SK-N-SH (cell line): Measurements from ENCODE around the gene MTA3. TPM values are rescaled to one million over a fixed set of nuclear protein-coding genes. Genes with fewer than 3 reads are reported as not detected.

ENCODE experiments used
- CTCF ChIA-PET: fragments of 300-600, 350-600 bp; formaldehyde crosslinking; extraction: SDS; loops from one replicate; lab custom pipeline; 2021; lab: Yijun Ruan, JAX
- POLR2A ChIA-PET: fragments of 350-600 bp; sonication (Branson Sonifier 250); formaldehyde crosslinking; extraction: SDS; loops from one replicate; lab custom pipeline; 2020; ENCODE audit warnings: antibody characterized with exemption, inconsistent platforms; lab: Yijun Ruan, JAX
- DNase-seq: peaks from one replicate; pipeline ENCODE4 v3.0.0; 2012
- H2AFZ ChIP-seq: fragments of 200-600 bp; sonication (generic); 2 replicates; pipeline ENCODE4 v1.8.1; 2016; ENCODE audit warnings: antibody characterized with exemption, mild to moderate bottlenecking, low read depth
- H3F3A ChIP-seq: fragments of 200-600 bp; sonication (generic); replicated peaks from 2 replicates; pipeline ENCODE3; 2016; ENCODE audit warnings: antibody characterized with exemption, mild to moderate bottlenecking; ENCODE audit not compliant: insufficient read depth
- H3K27ac ChIP-seq, 2 experiments: fragments of 200-500 bp in 1 of 2; fragments of 200-600 bp in 1 of 2; sonication (Bioruptor generic) in 1 of 2; sonication (generic), shearing (Covaris generic) in 1 of 2; 2 replicates each; pipeline versions ENCODE4 v1.5.1 to v1.6.1; 2014 to 2016; ENCODE audit warnings: low read depth in 2 of 2, inconsistent platforms in 1 of 2, low read length in 1 of 2, mild to moderate bottlenecking in 1 of 2, mixed read lengths in 1 of 2
- H3K27me3 ChIP-seq: fragments of 200-600 bp; sonication (generic), shearing (Covaris generic); 2 replicates; pipeline ENCODE4 v1.6.1; 2016; ENCODE audit warnings: mixed run types; ENCODE audit not compliant: insufficient read depth
- H3K36me3 ChIP-seq, 2 experiments: fragments of 200-500 bp in 1 of 2; fragments of 200-600 bp in 1 of 2; sonication (Bioruptor generic) in 1 of 2; sonication (generic) in 1 of 2; replicated peaks in 1 of 2; 2 replicates each; pipeline versions ENCODE3 to v1.5.1; 2014 to 2016; ENCODE audit warnings: low read length in 1 of 2, mild to moderate bottlenecking in 1 of 2; ENCODE audit not compliant: insufficient read depth in 2 of 2, control insufficient read depth in 1 of 2
- H3K4me1 ChIP-seq, 2 experiments: fragments of 200-500 bp in 1 of 2; fragments of 200-600 bp in 1 of 2; sonication (Bioruptor generic) in 1 of 2; sonication (generic), shearing (Covaris generic) in 1 of 2; 2 replicates each; pipeline versions ENCODE4 v1.5.1 to v1.6.1; 2014 to 2016; ENCODE audit warnings: low read depth in 1 of 2, low read length in 1 of 2, mixed run types in 1 of 2; ENCODE audit not compliant: insufficient read depth in 2 of 2, control insufficient read depth in 1 of 2
- H3K4me2 ChIP-seq: fragments of 200-600 bp; sonication (generic), shearing (Covaris generic); 2 replicates; pipeline ENCODE4 v1.6.1; 2017; ENCODE audit warnings: mixed run types
- H3K4me3 ChIP-seq, 2 experiments: fragments of 200-500 bp in 1 of 2; fragments of 200-600 bp in 1 of 2; sonication (Bioruptor generic) in 1 of 2; sonication (generic), shearing (Covaris generic) in 1 of 2; 2 replicates each; pipeline versions ENCODE4 v1.5.1 to v1.8.1; 2014 to 2016; ENCODE audit warnings: low read depth in 2 of 2, inconsistent platforms in 1 of 2, low read length in 1 of 2, mild to moderate bottlenecking in 1 of 2, mixed read lengths in 1 of 2, moderate library complexity in 1 of 2
- H3K79me2 ChIP-seq: fragments of 200-600 bp; sonication (generic); 2 replicates; pipeline ENCODE4 v1.8.1; 2017; ENCODE audit warnings: mild to moderate bottlenecking; ENCODE audit not compliant: insufficient read depth
- H3K9ac ChIP-seq: fragments of 200-600 bp; sonication (generic); 2 replicates; pipeline ENCODE4 v1.6.1; 2017; ENCODE audit warnings: mixed run types
- H3K9me2 ChIP-seq: fragments of 200-600 bp; sonication (generic); 2 replicates; pipeline ENCODE4 v1.6.1; 2017; ENCODE audit warnings: mixed run types
- H3K9me3 ChIP-seq: fragments of 200-600 bp; sonication (generic); 2 replicates; pipeline ENCODE4 v1.6.1; 2017; ENCODE audit warnings: mixed run types, mild to moderate bottlenecking, moderate library complexity
- H4K20me1 ChIP-seq: fragments of 200-600 bp; sonication (generic); 2 replicates; pipeline ENCODE4 v1.6.1; 2017; ENCODE audit warnings: mild to moderate bottlenecking, mixed run types; ENCODE audit not compliant: insufficient read depth
- CHD2 ChIP-seq: fragments of 150-350 bp; IDR thresholded peaks from 2 replicates; pipeline ENCODE4 v1.6.1; 2018; ENCODE audit warnings: low read length; ENCODE audit not compliant: partially characterized antibody
- ELF1 ChIP-seq: IDR thresholded peaks from 2 replicates; pipeline ENCODE4 v1.4.0; 2012
- EP300 ChIP-seq, 2 experiments: IDR thresholded peaks; 2 replicates each; pipeline versions ENCODE4 v1.4.0 to v1.6.1; 2012; ENCODE audit warnings: borderline replicate concordance in 1 of 2, low read depth in 1 of 2, low read length in 1 of 2
- EZH2phosphoT487 ChIP-seq: fragments of 200-600 bp; sonication (generic); IDR thresholded peaks from 2 replicates; pipeline ENCODE4 v1.6.1; 2017; ENCODE audit warnings: low read depth, mixed run types, mild to moderate bottlenecking, antibody characterized with exemption, moderate library complexity, borderline replicate concordance
- FOSL2 ChIP-seq: IDR thresholded peaks from 2 replicates; pipeline ENCODE4 v1.4.0; 2012; ENCODE audit warnings: low read depth, mild to moderate bottlenecking, moderate library complexity, borderline replicate concordance
- FOXM1 ChIP-seq: IDR thresholded peaks from 2 replicates; pipeline ENCODE4 v1.4.0; 2012; ENCODE audit warnings: low read depth, mild to moderate bottlenecking
- GABPA ChIP-seq: IDR thresholded peaks from 2 replicates; pipeline ENCODE4 v1.4.0; 2012; ENCODE audit warnings: low read depth, mild to moderate bottlenecking
- IRF3 ChIP-seq: fragments of 150-350 bp; IDR thresholded peaks from 2 replicates; pipeline ENCODE4 v1.6.1; 2016; ENCODE audit warnings: mild to moderate bottlenecking, low read depth, low read length
- POLR2AphosphoS5 ChIP-seq: IDR thresholded peaks from 2 replicates; pipeline ENCODE4 v1.6.1; 2012; ENCODE audit warnings: low read depth, low read length
- RFX5 ChIP-seq: IDR thresholded peaks from 2 replicates; pipeline ENCODE4 v1.6.1; 2012; ENCODE audit warnings: mild to moderate bottlenecking, improper control_type of control experiment, low read length
- RXRA ChIP-seq: IDR thresholded peaks from 2 replicates; pipeline ENCODE4 v1.4.0; 2012; ENCODE audit warnings: low read depth, mild to moderate bottlenecking, borderline replicate concordance
- TCF12 ChIP-seq: IDR thresholded peaks from 2 replicates; pipeline ENCODE4 v1.4.0; 2012
- USF1 ChIP-seq: IDR thresholded peaks from 2 replicates; pipeline ENCODE4 v1.4.0; 2012; ENCODE audit warnings: low read depth, borderline replicate concordance
- USF2 ChIP-seq: fragments of 150-350 bp; IDR thresholded peaks from 2 replicates; pipeline ENCODE4 v1.6.1; 2017; ENCODE audit warnings: antibody characterized with exemption, low read length, low read depth, borderline replicate concordance
- WGBS: methylation state at CpG from one replicate; pipeline ENCODE4 v1.1.6; 2017; ENCODE audit warnings: low lambda C conversion rate; 5-methylcytosine and 5-hydroxymethylcytosine counted together
- polyA plus RNA-seq, 3 experiments: library from polyadenylated mRNA; depleted of rRNA; stranded (reverse); fragments of >200 nt; gene quantifications; 2 replicates each; pipeline ENCODE4 v1.2.3, GENCODE V29; 2012
- TF ChIP-seq, protein P1 (sequence below): fragments of 200-600 bp; sonication (generic); IDR thresholded peaks from 2 replicates; pipeline ENCODE4 v1.6.1; 2017; ENCODE audit warnings: antibody characterized with exemption, mild to moderate bottlenecking, moderate library complexity
- TF ChIP-seq, protein P2 (sequence below): IDR thresholded peaks from 2 replicates; pipeline ENCODE4 v1.6.1; 2012; ENCODE audit warnings: mild to moderate bottlenecking, low read depth, low read length, moderate library complexity
- TF ChIP-seq, protein P3 (sequence below): IDR thresholded peaks from 2 replicates; pipeline ENCODE4 v1.4.0; 2012; ENCODE audit warnings: low read depth, borderline replicate concordance

MTA3 gene
- polyA plus RNA-seq, 1 of the 3 experiments (the other 2 are of a cell fraction), result 30.8 TPM

DNA sequence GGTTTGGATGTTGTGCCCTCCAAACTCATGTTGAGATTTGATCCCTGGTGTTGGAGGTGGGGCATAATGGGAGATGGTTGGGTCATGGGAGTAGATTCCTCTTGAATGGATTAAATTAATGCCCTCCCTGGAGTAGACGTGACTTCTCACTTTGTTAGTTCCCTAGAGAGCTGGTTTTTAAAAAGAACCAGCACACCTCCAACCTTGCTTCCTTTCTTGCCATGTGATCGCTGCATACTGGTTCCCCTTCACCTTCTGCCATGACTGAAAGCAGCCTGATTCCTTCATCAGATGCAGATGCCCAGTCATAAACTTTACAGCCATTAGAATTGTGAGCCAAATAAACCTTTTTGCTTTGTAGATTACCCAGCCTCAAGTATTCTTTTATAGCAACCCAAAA, 21.7 kb downstream of the MTA3 start:
- Histone ChIP-seq H3K9me2 (no peaks in the 10 kb centered on the region), H3K9ac (no peak overlapping the region), H3K9me3 (no peaks in the 10 kb centered on the region), H3K4me3 (no peak overlapping the region), H3K27ac (no peak overlapping the region), H3K4me2 (no peak overlapping the region), H3K79me2 (peaks cover 38% of the 10 kb centered on the region), H3K36me3 (peaks cover 3 to 23% of the 10 kb centered on the region in 2 experiments), H4K20me1 (no peaks in the 10 kb centered on the region), H3F3A (peaks cover 11% of the 10 kb centered on the region), H3K4me1 (no peaks in the 10 kb centered on the region), H2AFZ (no peak overlapping the region), H3K27me3 (no peaks in the 10 kb centered on the region)
- POLR2A ChIA-PET, result no interaction called here
- no peak for DNase-seq
- WGBS, result 95% methylated on average over 2 of the region's 2 CpGs
- no peak for TF ChIP-seq EP300 (IDR thresholded peaks at IDR 0.05; ENCODE audit: borderline replicate concordance in 1 of 2, low read depth in 1 of 2, low read length in 1 of 2)
- TF ChIP-seq, protein P1, sequence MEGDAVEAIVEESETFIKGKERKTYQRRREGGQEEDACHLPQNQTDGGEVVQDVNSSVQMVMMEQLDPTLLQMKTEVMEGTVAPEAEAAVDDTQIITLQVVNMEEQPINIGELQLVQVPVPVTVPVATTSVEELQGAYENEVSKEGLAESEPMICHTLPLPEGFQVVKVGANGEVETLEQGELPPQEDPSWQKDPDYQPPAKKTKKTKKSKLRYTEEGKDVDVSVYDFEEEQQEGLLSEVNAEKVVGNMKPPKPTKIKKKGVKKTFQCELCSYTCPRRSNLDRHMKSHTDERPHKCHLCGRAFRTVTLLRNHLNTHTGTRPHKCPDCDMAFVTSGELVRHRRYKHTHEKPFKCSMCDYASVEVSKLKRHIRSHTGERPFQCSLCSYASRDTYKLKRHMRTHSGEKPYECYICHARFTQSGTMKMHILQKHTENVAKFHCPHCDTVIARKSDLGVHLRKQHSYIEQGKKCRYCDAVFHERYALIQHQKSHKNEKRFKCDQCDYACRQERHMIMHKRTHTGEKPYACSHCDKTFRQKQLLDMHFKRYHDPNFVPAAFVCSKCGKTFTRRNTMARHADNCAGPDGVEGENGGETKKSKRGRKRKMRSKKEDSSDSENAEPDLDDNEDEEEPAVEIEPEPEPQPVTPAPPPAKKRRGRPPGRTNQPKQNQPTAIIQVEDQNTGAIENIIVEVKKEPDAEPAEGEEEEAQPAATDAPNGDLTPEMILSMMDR, result no peak
- TF ChIP-seq, protein P2, sequence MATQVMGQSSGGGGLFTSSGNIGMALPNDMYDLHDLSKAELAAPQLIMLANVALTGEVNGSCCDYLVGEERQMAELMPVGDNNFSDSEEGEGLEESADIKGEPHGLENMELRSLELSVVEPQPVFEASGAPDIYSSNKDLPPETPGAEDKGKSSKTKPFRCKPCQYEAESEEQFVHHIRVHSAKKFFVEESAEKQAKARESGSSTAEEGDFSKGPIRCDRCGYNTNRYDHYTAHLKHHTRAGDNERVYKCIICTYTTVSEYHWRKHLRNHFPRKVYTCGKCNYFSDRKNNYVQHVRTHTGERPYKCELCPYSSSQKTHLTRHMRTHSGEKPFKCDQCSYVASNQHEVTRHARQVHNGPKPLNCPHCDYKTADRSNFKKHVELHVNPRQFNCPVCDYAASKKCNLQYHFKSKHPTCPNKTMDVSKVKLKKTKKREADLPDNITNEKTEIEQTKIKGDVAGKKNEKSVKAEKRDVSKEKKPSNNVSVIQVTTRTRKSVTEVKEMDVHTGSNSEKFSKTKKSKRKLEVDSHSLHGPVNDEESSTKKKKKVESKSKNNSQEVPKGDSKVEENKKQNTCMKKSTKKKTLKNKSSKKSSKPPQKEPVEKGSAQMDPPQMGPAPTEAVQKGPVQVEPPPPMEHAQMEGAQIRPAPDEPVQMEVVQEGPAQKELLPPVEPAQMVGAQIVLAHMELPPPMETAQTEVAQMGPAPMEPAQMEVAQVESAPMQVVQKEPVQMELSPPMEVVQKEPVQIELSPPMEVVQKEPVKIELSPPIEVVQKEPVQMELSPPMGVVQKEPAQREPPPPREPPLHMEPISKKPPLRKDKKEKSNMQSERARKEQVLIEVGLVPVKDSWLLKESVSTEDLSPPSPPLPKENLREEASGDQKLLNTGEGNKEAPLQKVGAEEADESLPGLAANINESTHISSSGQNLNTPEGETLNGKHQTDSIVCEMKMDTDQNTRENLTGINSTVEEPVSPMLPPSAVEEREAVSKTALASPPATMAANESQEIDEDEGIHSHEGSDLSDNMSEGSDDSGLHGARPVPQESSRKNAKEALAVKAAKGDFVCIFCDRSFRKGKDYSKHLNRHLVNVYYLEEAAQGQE, result no peak
- no peak for TF ChIP-seq USF1
- TF ChIP-seq RXRA, result no peak
- TF ChIP-seq RFX5, result no peak
- TF ChIP-seq GABPA, result no peak
- CTCF ChIA-PET, result interaction anchor here (1.0 kb wide), 1 partner anchor 73 kb away, joined by 3 read pairs; no protein-coding TSS in a partner anchor

DNA sequence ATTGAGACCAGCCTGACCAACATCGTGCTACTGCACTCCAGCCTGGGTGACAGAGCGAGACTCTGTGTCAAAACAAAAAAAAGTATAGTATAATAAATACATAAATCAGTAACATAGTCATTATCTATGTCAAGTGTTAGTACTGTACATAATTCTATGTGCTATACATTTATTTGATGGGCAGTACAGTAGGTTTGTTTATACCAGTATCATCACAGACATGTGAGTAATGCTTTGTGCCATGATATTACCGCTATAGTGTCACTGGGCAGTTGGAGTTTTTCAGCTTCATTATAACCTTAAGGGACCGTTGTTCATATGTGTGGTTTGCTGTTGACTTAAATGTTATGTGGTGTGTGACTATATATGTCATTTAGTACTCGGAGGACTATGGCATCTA, 24.9 kb downstream of the MTA3 start:
- no peak overlapping the region for H3K4me2 ChIP-seq
- WGBS, result 97% methylated on average over 5 of the region's 5 CpGs
- H3K9me2 ChIP-seq, result no peaks in the 10 kb centered on the region
- peaks cover 3% of the 10 kb centered on the region for H4K20me1 ChIP-seq
- H3K4me3 ChIP-seq, result no peak overlapping the region
- H2AFZ ChIP-seq, result no peak overlapping the region
- H3K27me3 ChIP-seq, result no peaks in the 10 kb centered on the region
- peaks cover 0 to 2% of the 10 kb centered on the region in 2 experiments; a peak in 1 of 4 replicates for H3K4me1 ChIP-seq
- H3F3A ChIP-seq, result peaks cover 2% of the 10 kb centered on the region
- POLR2A ChIA-PET, result no interaction called here
- no peak overlapping the region for H3K27ac ChIP-seq
- H3K36me3 ChIP-seq, result peaks cover 3 to 9% of the 10 kb centered on the region in 2 experiments
- no peak overlapping the region for H3K9ac ChIP-seq
- CTCF ChIA-PET, result no interaction called here
- H3K9me3 ChIP-seq, result no peaks in the 10 kb centered on the region
- DNase-seq, result no peak
- H3K79me2 ChIP-seq, result peaks cover 61% of the 10 kb centered on the region
- TF ChIP-seq EZH2phosphoT487, result no peak
- no peak for TF ChIP-seq CHD2
- TF ChIP-seq GABPA, result no peak
- TF ChIP-seq ELF1, result no peak
- TF ChIP-seq FOXM1, result no peak
- no peak for TF ChIP-seq FOSL2
- TF ChIP-seq IRF3, result no peak
- no peak for TF ChIP-seq USF2
- TF ChIP-seq EP300 (IDR thresholded peaks at IDR 0.05; ENCODE audit: borderline replicate concordance in 1 of 2, low read depth in 1 of 2, low read length in 1 of 2), result no peak
- no peak for TF ChIP-seq RFX5
- no peak for TF ChIP-seq TCF12
- no peak for TF ChIP-seq POLR2AphosphoS5
- TF ChIP-seq, protein P3, sequence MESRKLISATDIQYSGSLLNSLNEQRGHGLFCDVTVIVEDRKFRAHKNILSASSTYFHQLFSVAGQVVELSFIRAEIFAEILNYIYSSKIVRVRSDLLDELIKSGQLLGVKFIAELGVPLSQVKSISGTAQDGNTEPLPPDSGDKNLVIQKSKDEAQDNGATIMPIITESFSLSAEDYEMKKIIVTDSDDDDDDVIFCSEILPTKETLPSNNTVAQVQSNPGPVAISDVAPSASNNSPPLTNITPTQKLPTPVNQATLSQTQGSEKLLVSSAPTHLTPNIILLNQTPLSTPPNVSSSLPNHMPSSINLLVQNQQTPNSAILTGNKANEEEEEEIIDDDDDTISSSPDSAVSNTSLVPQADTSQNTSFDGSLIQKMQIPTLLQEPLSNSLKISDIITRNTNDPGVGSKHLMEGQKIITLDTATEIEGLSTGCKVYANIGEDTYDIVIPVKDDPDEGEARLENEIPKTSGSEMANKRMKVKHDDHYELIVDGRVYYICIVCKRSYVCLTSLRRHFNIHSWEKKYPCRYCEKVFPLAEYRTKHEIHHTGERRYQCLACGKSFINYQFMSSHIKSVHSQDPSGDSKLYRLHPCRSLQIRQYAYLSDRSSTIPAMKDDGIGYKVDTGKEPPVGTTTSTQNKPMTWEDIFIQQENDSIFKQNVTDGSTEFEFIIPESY, result no peak
